GM12878 (cell line): ENCODE results near the gene PFN3. TPM values are rescaled to one million over a fixed set of nuclear protein-coding genes. Genes with fewer than 3 reads are reported as not detected.

Source experiments
- BHLHE40 ChIP-seq, 2 experiments: fragments of 450-650 bp in 1 of 2; IDR thresholded peaks; 2 replicates each; pipeline ENCODE4 v1.6.1; 2011 to 2017; ENCODE audit warnings: low read depth in 2 of 2, borderline replicate concordance in 1 of 2, improper control_type of control experiment in 1 of 2, low read length in 1 of 2, mild to moderate bottlenecking in 1 of 2
- BMI1 ChIP-seq: fragments of 450-650 bp; IDR thresholded peaks from 2 replicates; pipeline ENCODE4 v1.6.1; 2016; ENCODE audit warnings: mild to moderate bottlenecking, moderate library complexity, borderline replicate concordance
- BRCA1 ChIP-seq: IDR thresholded peaks from 2 replicates; pipeline ENCODE4 v1.6.1; 2011; ENCODE audit warnings: low read depth, low read length, improper control_type of control experiment
- CEBPB ChIP-seq, 2 experiments: fragments of 150-350 bp in 1 of 2; IDR thresholded peaks; 2 replicates each; pipeline ENCODE4 v1.6.1; 2012 to 2014; ENCODE audit warnings: low read depth in 2 of 2, low read length in 2 of 2, borderline replicate concordance in 1 of 2, inconsistent platforms in 1 of 2
- CHD1 ChIP-seq: IDR thresholded peaks from 2 replicates; pipeline ENCODE4 v1.6.1; 2012; ENCODE audit warnings: low read depth, low read length, improper control_type of control experiment
- EED ChIP-seq: sonication (generic); IDR thresholded peaks from 2 replicates; pipeline ENCODE4 v1.6.1; 2016; ENCODE audit warnings: antibody characterized with exemption, low read depth
- HDAC2 ChIP-seq: fragments of 200-600 bp; sonication (generic); IDR thresholded peaks from 2 replicates; pipeline ENCODE4 v1.6.1; 2017
- KDM1A ChIP-seq: fragments of 200-600 bp; sonication (generic); IDR thresholded peaks from 2 replicates; pipeline ENCODE4 v1.6.1; 2016; ENCODE audit warnings: borderline replicate concordance
- MXI1 ChIP-seq: fragments of 150-350 bp; IDR thresholded peaks from 2 replicates; pipeline ENCODE4 v1.6.1; 2011; ENCODE audit warnings: low read depth, mild to moderate bottlenecking, inconsistent platforms, low read length, improper control_type of control experiment
- MYB ChIP-seq: fragments of 150-350 bp; IDR thresholded peaks from 2 replicates; pipeline ENCODE4 v1.6.1; 2014; ENCODE audit warnings: mild to moderate bottlenecking, low read depth, low read length, borderline replicate concordance
- NR2C1 ChIP-seq: fragments of 450-650 bp; IDR thresholded peaks from 2 replicates; pipeline ENCODE4 v1.6.1; 2017; ENCODE audit warnings: antibody characterized with exemption, mild to moderate bottlenecking, moderate library complexity
- NR2C2 ChIP-seq: IDR thresholded peaks from 2 replicates; pipeline ENCODE4 v1.6.1; 2011; ENCODE audit warnings: borderline replicate concordance, low read depth; ENCODE audit not compliant: control insufficient read depth, insufficient read length
- RAD51 ChIP-seq: fragments of 450-650 bp; IDR thresholded peaks from 2 replicates; pipeline ENCODE4 v1.6.1; 2016; ENCODE audit warnings: moderate library complexity, mild to moderate bottlenecking, inconsistent platforms
- SIX5 ChIP-seq: IDR thresholded peaks from 2 replicates; pipeline ENCODE4 v1.6.1; 2011; ENCODE audit warnings: mild to moderate bottlenecking, low read depth, low read length, moderate library complexity; ENCODE audit not compliant: severe bottlenecking
- SMAD5 ChIP-seq: IDR thresholded peaks from 2 replicates; pipeline ENCODE4 v1.6.1; 2016; ENCODE audit warnings: antibody characterized with exemption, low read depth
- TAF1 ChIP-seq: IDR thresholded peaks from 2 replicates; pipeline ENCODE4 v1.6.1; 2011; ENCODE audit warnings: mild to moderate bottlenecking, low read depth, low read length, borderline replicate concordance
- TBL1XR1 ChIP-seq: IDR thresholded peaks from 2 replicates; pipeline ENCODE4 v1.6.1; 2012; ENCODE audit warnings: low read depth, low read length, improper control_type of control experiment
- ZNF24 ChIP-seq: fragments of 450-650 bp; IDR thresholded peaks from 2 replicates; pipeline ENCODE4 v1.6.1; 2017; ENCODE audit warnings: antibody characterized with exemption, mild to moderate bottlenecking
- ZNF622 ChIP-seq: fragments of 450-650 bp; IDR thresholded peaks from 2 replicates; pipeline ENCODE4 v1.6.1; 2017; ENCODE audit warnings: mild to moderate bottlenecking, inconsistent platforms
- polyA plus RNA-seq, 11 experiments: library from polyadenylated mRNA; depleted of rRNA in 4 of 11; unstranded in 6 of 11; stranded (reverse) in 5 of 11; fragments of >200 nt; fragmentation: Nextera tagmentation in 4 of 11; fragmentation: Illumina TruSeq in 1 of 11; extraction: Ambion mirVana in 4 of 11; extraction: Trizol in 1 of 11; gene quantifications; 1 replicate in 1 of 11; 2 replicates in 10 of 11; pipeline versions ENCODE4 v1.2.1 to v1.2.3, GENCODE V29; 2011 to 2016; ENCODE audit warnings: inconsistent platforms in 2 of 11, missing spikeins in 2 of 11, low read depth in 1 of 11
- total RNA-seq, 4 experiments: library from RNA; depleted of rRNA in 3 of 4; stranded (reverse); fragments of >200 nt in 3 of 4; fragmentation: Illumina TruSeq in 1 of 4; extraction: Trizol in 1 of 4; gene quantifications; 2 replicates each; pipeline versions ENCODE4 v1.2.1 to v1.2.3, GENCODE V29; 2013 to 2021
- TF ChIP-seq, protein P1 (sequence below): fragments of 450-650 bp; formaldehyde crosslinking; IDR thresholded peaks from 2 replicates; pipeline ENCODE4 v1.4.0; 2020; ENCODE audit warnings: mild to moderate bottlenecking, moderate library complexity
- TF ChIP-seq, protein P2 (sequence below): fragments of 450-650 bp; IDR thresholded peaks from 2 replicates; pipeline ENCODE4 v1.6.1; 2016; ENCODE audit warnings: mild to moderate bottlenecking, moderate library complexity, borderline replicate concordance

Gene PFN3
- total and polyA plus RNA-seq, 10 of the 15 experiments (the other 5 are each of a cell fraction or from before 2014, with no cell fraction given), result not detected

DNA sequence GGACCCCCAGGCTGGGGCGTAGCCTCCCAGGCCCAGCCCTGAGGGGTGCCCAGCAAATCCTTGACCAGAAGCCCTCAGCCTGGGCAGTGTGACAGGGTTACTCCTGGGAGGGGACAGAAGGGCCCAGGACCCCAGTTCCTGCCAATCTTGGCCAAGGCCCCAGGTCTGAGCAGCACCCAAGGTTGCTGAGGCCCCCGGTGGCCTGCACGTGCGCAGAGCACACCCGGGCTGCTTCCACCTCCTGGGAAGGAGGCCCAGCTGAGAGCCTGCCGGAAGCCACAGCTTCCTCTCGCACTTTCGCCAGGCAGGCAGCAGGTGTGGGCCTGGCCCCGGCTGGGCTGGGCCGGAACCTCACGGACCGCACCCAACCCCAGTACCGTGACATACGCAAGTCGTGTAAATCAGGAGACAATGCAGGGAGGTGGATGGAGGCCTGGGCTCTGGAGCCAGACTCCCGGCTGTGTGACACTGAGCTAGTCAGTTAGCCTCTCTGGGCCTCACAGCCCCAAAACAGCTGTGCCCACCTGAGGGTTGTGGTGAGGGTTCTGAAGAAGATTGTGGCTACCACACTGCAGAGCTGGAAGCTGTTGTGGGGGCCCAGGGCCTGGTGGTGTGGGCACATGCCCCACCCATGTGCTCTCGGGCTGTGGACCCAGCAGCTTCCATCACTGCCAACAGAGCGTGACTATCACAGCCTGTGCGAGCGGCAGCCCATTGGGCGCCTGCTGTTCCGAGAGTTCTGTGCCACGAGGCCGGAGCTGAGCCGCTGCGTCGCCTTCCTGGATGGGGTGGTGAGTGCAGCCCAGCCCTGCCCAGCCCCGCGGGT is 31.1 kb upstream of the PFN3 start (continued):
- TF ChIP-seq TAF1 (no peak), MXI1 (0 out of 2 replicates have a peak, but pooled peaks have one; percentile 31), NR2C2 (no peak), EED (peak; percentile 96), ZNF622 (no peak), TBL1XR1 (peak; percentile 50; the same call in 1 of the 2 replicates), CEBPB (IDR thresholded peaks at IDR 0.05; ENCODE audit: borderline replicate concordance in 1 of 2, low read depth in 2 of 2, low read length in 2 of 2) (no peak), BRCA1 (no peak), HDAC2 (no peak), BHLHE40 (IDR thresholded peaks at IDR 0.05; ENCODE audit: borderline replicate concordance in 1 of 2, low read depth in 2 of 2, low read length in 1 of 2) (peak; percentile 99), KDM1A (no peak), CHD1 (no peak), RAD51 (no peak), NR2C1 (no peak), MYB (no peak), ZNF24 (no peak), SIX5 (no peak), BMI1 (no peak), SMAD5 (no peak)
- TF ChIP-seq, protein P1, sequence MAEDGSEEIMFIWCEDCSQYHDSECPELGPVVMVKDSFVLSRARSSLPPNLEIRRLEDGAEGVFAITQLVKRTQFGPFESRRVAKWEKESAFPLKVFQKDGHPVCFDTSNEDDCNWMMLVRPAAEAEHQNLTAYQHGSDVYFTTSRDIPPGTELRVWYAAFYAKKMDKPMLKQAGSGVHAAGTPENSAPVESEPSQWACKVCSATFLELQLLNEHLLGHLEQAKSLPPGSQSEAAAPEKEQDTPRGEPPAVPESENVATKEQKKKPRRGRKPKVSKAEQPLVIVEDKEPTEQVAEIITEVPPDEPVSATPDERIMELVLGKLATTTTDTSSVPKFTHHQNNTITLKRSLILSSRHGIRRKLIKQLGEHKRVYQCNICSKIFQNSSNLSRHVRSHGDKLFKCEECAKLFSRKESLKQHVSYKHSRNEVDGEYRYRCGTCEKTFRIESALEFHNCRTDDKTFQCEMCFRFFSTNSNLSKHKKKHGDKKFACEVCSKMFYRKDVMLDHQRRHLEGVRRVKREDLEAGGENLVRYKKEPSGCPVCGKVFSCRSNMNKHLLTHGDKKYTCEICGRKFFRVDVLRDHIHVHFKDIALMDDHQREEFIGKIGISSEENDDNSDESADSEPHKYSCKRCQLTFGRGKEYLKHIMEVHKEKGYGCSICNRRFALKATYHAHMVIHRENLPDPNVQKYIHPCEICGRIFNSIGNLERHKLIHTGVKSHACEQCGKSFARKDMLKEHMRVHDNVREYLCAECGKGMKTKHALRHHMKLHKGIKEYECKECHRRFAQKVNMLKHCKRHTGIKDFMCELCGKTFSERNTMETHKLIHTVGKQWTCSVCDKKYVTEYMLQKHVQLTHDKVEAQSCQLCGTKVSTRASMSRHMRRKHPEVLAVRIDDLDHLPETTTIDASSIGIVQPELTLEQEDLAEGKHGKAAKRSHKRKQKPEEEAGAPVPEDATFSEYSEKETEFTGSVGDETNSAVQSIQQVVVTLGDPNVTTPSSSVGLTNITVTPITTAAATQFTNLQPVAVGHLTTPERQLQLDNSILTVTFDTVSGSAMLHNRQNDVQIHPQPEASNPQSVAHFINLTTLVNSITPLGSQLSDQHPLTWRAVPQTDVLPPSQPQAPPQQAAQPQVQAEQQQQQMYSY (CRISPR knock-in tag), result peak; percentile 50; the same call in 1 of the 2 replicates
- TF ChIP-seq, protein P2, sequence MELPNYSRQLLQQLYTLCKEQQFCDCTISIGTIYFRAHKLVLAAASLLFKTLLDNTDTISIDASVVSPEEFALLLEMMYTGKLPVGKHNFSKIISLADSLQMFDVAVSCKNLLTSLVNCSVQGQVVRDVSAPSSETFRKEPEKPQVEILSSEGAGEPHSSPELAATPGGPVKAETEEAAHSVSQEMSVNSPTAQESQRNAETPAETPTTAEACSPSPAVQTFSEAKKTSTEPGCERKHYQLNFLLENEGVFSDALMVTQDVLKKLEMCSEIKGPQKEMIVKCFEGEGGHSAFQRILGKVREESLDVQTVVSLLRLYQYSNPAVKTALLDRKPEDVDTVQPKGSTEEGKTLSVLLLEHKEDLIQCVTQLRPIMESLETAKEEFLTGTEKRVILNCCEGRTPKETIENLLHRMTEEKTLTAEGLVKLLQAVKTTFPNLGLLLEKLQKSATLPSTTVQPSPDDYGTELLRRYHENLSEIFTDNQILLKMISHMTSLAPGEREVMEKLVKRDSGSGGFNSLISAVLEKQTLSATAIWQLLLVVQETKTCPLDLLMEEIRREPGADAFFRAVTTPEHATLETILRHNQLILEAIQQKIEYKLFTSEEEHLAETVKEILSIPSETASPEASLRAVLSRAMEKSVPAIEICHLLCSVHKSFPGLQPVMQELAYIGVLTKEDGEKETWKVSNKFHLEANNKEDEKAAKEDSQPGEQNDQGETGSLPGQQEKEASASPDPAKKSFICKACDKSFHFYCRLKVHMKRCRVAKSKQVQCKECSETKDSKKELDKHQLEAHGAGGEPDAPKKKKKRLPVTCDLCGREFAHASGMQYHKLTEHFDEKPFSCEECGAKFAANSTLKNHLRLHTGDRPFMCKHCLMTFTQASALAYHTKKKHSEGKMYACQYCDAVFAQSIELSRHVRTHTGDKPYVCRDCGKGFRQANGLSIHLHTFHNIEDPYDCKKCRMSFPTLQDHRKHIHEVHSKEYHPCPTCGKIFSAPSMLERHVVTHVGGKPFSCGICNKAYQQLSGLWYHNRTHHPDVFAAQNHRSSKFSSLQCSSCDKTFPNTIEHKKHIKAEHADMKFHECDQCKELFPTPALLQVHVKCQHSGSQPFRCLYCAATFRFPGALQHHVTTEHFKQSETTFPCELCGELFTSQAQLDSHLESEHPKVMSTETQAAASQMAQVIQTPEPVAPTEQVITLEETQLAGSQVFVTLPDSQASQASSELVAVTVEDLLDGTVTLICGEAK, result no peak
